K562 (cell line): ENCODE results near the gene EGFR. TPM values are rescaled to one million over a fixed set of nuclear protein-coding genes. Genes with fewer than 3 reads are reported as not detected.

Source experiments
- ATAC-seq: fragments of 200-7000 bp; cut with Tn5 transposase; 3 replicates; pipeline ENCODE4 v1.9.1; 2020; ENCODE audit warnings: moderate library complexity
- BruUV-seq: library from RNA; stranded (reverse); fragments of 400-500 nt; replicated peaks from 2 replicates; lab custom pipeline; 2021; lab: Mats Ljungman, UMichigan
- CTCF ChIA-PET: fragments of 300-600 bp; formaldehyde crosslinking; extraction: SDS; loops from one replicate; lab custom pipeline; 2021; ENCODE audit warnings: low intra/inter-chr PET ratio; lab: Yijun Ruan, JAX
- POLR2A ChIA-PET: fragments of 300-600, 350-650 bp; sonication (Branson Sonifier 250); formaldehyde crosslinking; extraction: SDS; loops from one replicate; lab custom pipeline; 2021; ENCODE audit warnings: antibody characterized with exemption, inconsistent platforms; lab: Yijun Ruan, JAX
- DNase-seq, 4 experiments: peaks; one replicate each; pipeline versions ENCODE4 v3.0.0 to v3.0.0-alpha.2; 2011 to 2018; ENCODE audit warnings: low spot score in 3 of 4, mixed read lengths in 3 of 4; ENCODE audit errors: extremely low read depth in 1 of 4
- FAIRE-seq: peaks from 2 replicates; lab custom pipeline; 2011; peaks lifted over from hg19 to GRCh38; lab: Jason Lieb, UNC
- H2AFZ ChIP-seq: 2 replicates; pipeline ENCODE4 v1.6.0; 2011; ENCODE audit warnings: low read depth, low read length, control low read depth, inconsistent platforms
- H3K27ac ChIP-seq: fragments of 200-600 bp; 3 replicates; pipeline ENCODE4 v1.8.0; 2011; ENCODE audit warnings: low read depth, mild to moderate bottlenecking, control low read depth, inconsistent platforms, low read length, moderate library complexity, mixed read lengths; ENCODE audit errors: extremely low read depth
- H3K27me3 ChIP-seq, 2 experiments: fragments of 300-600 bp in 1 of 2; 2 replicates in 1 of 2; 3 replicates in 1 of 2; pipeline versions ENCODE4 v1.6.0 to v1.8.0; 2011; ENCODE audit warnings: inconsistent platforms in 2 of 2, low read length in 2 of 2, mild to moderate bottlenecking in 1 of 2, mixed read lengths in 1 of 2, moderate library complexity in 1 of 2; ENCODE audit not compliant: control insufficient read depth in 2 of 2, insufficient read depth in 2 of 2
- H3K36me3 ChIP-seq: fragments of 300-600 bp; 3 replicates; pipeline ENCODE4 v1.8.0; 2011; ENCODE audit warnings: mild to moderate bottlenecking, low read length, inconsistent platforms; ENCODE audit not compliant: control insufficient read depth, insufficient read depth
- H3K4me1 ChIP-seq, 2 experiments: fragments of 200-600 bp in 1 of 2; replicated peaks in 1 of 2; 2 replicates in 1 of 2; 3 replicates in 1 of 2; pipeline versions ENCODE4 v1.5.1 to v1.8.0; 2011; ENCODE audit warnings: inconsistent platforms in 2 of 2, low read length in 2 of 2, mild to moderate bottlenecking in 1 of 2, mixed read lengths in 1 of 2, moderate library complexity in 1 of 2; ENCODE audit not compliant: control insufficient read depth in 2 of 2, insufficient read depth in 2 of 2
- H3K4me2 ChIP-seq: 2 replicates; pipeline ENCODE4 v1.6.1; 2011; ENCODE audit warnings: low read length, control low read depth, inconsistent platforms, mixed read lengths; ENCODE audit not compliant: insufficient read depth
- H3K4me3 ChIP-seq: fragments of 200-600 bp; sonication (generic), shearing (Covaris generic); 2 replicates; pipeline ENCODE4 v1.5.1; 2016; ENCODE audit warnings: control low read depth, inconsistent platforms
- H3K79me2 ChIP-seq: fragments of 200-600 bp; 3 replicates; pipeline ENCODE4 v1.8.0; 2011; ENCODE audit warnings: low read length, inconsistent platforms; ENCODE audit not compliant: control insufficient read depth, insufficient read depth
- H3K9ac ChIP-seq, 2 experiments: 2 replicates each; pipeline versions ENCODE4 v1.6.0 to v1.6.1; 2011; ENCODE audit warnings: low read depth in 2 of 2, low read length in 2 of 2, control low read depth in 1 of 2, inconsistent platforms in 1 of 2, mild to moderate bottlenecking in 1 of 2, mixed read lengths in 1 of 2; ENCODE audit not compliant: insufficient read depth in 1 of 2
- H3K9me1 ChIP-seq: one replicate; pipeline ENCODE4 v1.6.0; 2011; ENCODE audit warnings: inconsistent platforms, mild to moderate bottlenecking, low read length, moderate library complexity; ENCODE audit not compliant: control insufficient read depth, insufficient read depth
- H3K9me3 ChIP-seq: replicated peaks from 2 replicates; pipeline ENCODE4 v1.5.1; 2011; ENCODE audit warnings: low read depth, low read length, inconsistent platforms; ENCODE audit not compliant: control insufficient read depth, insufficient read depth
- H4K20me1 ChIP-seq: replicated peaks from 2 replicates; pipeline ENCODE4 v1.6.1; 2011; ENCODE audit warnings: low read length, inconsistent platforms, mixed read lengths; ENCODE audit not compliant: control insufficient read depth, insufficient read depth
- CBX2 ChIP-seq: fragments of 200-600 bp; sonication (generic); IDR thresholded peaks from one replicate; pipeline ENCODE4 v1.6.1; 2012; ENCODE audit warnings: mild to moderate bottlenecking, low read length, inconsistent platforms; ENCODE audit not compliant: insufficient read depth, poor library complexity, severe bottlenecking
- CHD2 ChIP-seq: IDR thresholded peaks from 2 replicates; pipeline ENCODE4 v1.6.1; 2011; ENCODE audit warnings: low read depth, low read length
- E2F5 ChIP-seq: sonication (generic); formaldehyde crosslinking; IDR thresholded peaks from 2 replicates; pipeline ENCODE4 v1.8.0; 2022; ENCODE audit warnings: mild to moderate bottlenecking, missing genetic modification reagents
- E2F6 ChIP-seq, 2 experiments: IDR thresholded peaks; 2 replicates each; pipeline ENCODE4 v1.6.1; 2011; ENCODE audit warnings: borderline replicate concordance in 1 of 2, control low read depth in 1 of 2, low read depth in 1 of 2, low read length in 1 of 2, mild to moderate bottlenecking in 1 of 2, mixed read lengths in 1 of 2, moderate library complexity in 1 of 2; ENCODE audit not compliant: insufficient read depth in 1 of 2, insufficient read length in 1 of 2, poor library complexity in 1 of 2, severe bottlenecking in 1 of 2; ENCODE audit errors: extremely low read depth in 1 of 2
- FOXA1 ChIP-seq: fragments of 450-650 bp; IDR thresholded peaks from 2 replicates; pipeline ENCODE4 v1.6.1; 2016; ENCODE audit warnings: mild to moderate bottlenecking, borderline replicate concordance
- NRF1 ChIP-seq, 2 experiments: fragments of 450-650 bp; IDR thresholded peaks in 1 of 2; conservative IDR thresholded peaks in 1 of 2; 2 replicates each; pipeline ENCODE4 v1.6.1; 2014; ENCODE audit warnings: mild to moderate bottlenecking in 2 of 2
- SMARCC2 ChIP-seq: fragments of 450-650 bp; IDR thresholded peaks from 2 replicates; pipeline ENCODE4 v1.6.1; 2017; ENCODE audit warnings: antibody characterized with exemption, moderate library complexity, mild to moderate bottlenecking, low read depth
- ZBED1 ChIP-seq: IDR thresholded peaks from 2 replicates; pipeline ENCODE4 v1.6.1; 2014
- ZFX ChIP-seq: sonication (generic); formaldehyde crosslinking; IDR thresholded peaks from 2 replicates; pipeline ENCODE4 v1.8.0; 2022; ENCODE audit warnings: mild to moderate bottlenecking, missing genetic modification reagents, moderate library complexity
- ZNF778 ChIP-seq: fragments of 450-650 bp; formaldehyde crosslinking; IDR thresholded peaks from 2 replicates; pipeline ENCODE4 v1.4.0; 2020; ENCODE audit warnings: mild to moderate bottlenecking, moderate library complexity
- WGBS: fragments of 100-300 bp; shearing (Covaris generic); methylation state at CpG from one replicate; pipeline ENCODE4 v1.1.6; 2016; ENCODE audit warnings: low coverage, mixed read lengths; ENCODE audit not compliant: insufficient coverage; ENCODE audit errors: missing lambda C conversion rate; 5-methylcytosine and 5-hydroxymethylcytosine counted together
- in situ Hi-C: fragments of 300-500 bp; cut with MboI; formaldehyde crosslinking; loops from 4 replicates; pipeline ENCODE4 v1.15.0; 2018; ENCODE audit warnings: inconsistent platforms, mixed read lengths
- intact Hi-C: fragments of 100-400 bp; cut with micrococcal nuclease; formaldehyde crosslinking; loops from 2 replicates; pipeline ENCODE4 v1.14.2; 2022
- polyA plus RNA-seq, 8 experiments: library from polyadenylated mRNA; depleted of rRNA in 4 of 8; stranded (reverse) in 5 of 8; unstranded in 3 of 8; fragments of >200 nt; fragmentation: Nextera tagmentation in 2 of 8; fragmentation: Illumina TruSeq in 1 of 8; extraction: Ambion mirVana in 2 of 8; extraction: Trizol in 1 of 8; gene quantifications; 2 replicates each; pipeline versions ENCODE4 v1.2.1 to v1.2.3, GENCODE V29; 2011 to 2014; ENCODE audit warnings: inconsistent platforms in 1 of 8, missing spikeins in 1 of 8
- total RNA-seq, 7 experiments: library from RNA; depleted of rRNA in 6 of 7; stranded (reverse); fragments of >200 nt in 6 of 7; fragmentation: Illumina TruSeq in 2 of 7; extraction: Trizol in 2 of 7; gene quantifications; 2 replicates each; pipeline versions ENCODE4 v1.2.1 to v1.2.3, GENCODE V29; 2011 to 2021; ENCODE audit warnings: low replicate concordance in 1 of 7
- TF ChIP-seq, protein P1 (sequence below), 3 experiments: fragments of 200-800 bp in 1 of 3; sonication (Bioruptor generic) in 1 of 3; sonication (generic) in 1 of 3; formaldehyde crosslinking in 1 of 3; IDR thresholded peaks; 2 replicates each; pipeline versions ENCODE4 v1.6.1 to v1.8.0; 2016 to 2022; ENCODE audit warnings: mild to moderate bottlenecking in 2 of 3, missing compliant biosample characterization in 2 of 3, missing genetic modification characterization in 2 of 3, missing genetic modification reagents in 1 of 3
- TF ChIP-seq, protein P2 (sequence below): fragments of 250-450 bp; sonication (Bioruptor Pico); IDR thresholded peaks from 2 replicates; pipeline ENCODE4 v1.4.0; 2020; ENCODE audit warnings: mild to moderate bottlenecking, moderate library complexity, borderline replicate concordance

EGFR gene
- total and polyA plus RNA-seq, 9 of the 15 experiments (the other 6 are each of a cell fraction or from before 2014, with no cell fraction given) = 0.13 TPM; not detected in 8

DNA sequence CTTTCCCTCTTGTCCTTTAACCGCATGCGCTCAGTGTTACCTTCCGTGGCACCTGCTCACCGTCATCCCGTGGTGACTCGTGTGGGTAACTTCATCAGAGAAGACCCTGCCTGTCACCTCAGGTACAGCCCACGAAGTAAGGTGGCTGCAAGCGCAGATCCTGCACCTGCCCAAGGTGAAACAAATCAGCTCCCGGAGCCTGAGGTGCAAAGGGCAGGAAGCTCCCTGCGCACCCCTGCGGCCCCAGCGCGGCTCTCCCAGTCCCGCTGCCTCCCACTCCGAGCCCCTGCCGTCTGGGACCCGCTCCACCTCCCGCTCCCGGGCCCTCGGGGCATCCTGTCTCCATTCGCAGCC, 235.4 kb downstream of the EGFR start:
- ChIA-PET CTCF (interaction anchor here (1.1 to 3.8 kb wide), 4 partner anchors 204 to 481 kb away, joined by 4 to 63 read pairs (median 8); no protein-coding TSS in a partner anchor), POLR2A (interaction anchor here (0.9 kb wide), 1 partner anchor 16 kb away, joined by 3 read pairs; no protein-coding TSS in a partner anchor)
- no peak overlapping the region for H3K4me3 ChIP-seq
- H3K27me3 ChIP-seq = peaks cover 0 to 28% of the 10 kb centered on the region in 2 experiments; a peak in 3 of 5 replicates
- no peaks in the 10 kb centered on the region for H3K36me3 ChIP-seq
- no peak for ATAC-seq
- no peak overlapping the region for H3K27ac ChIP-seq
- H3K9ac ChIP-seq = peak overlapping the region in 1 of 2 experiments; percentile 88; a peak in 1 of 4 replicates
- 0 out of 2 replicates have a peak overlapping the region, but pooled peaks have one; percentile 14 for H2AFZ ChIP-seq
- no peak for FAIRE-seq
- in situ Hi-C loops (loop anchor here (5.0 kb wide), 1 partner anchor 467 kb away; no protein-coding TSS in a partner anchor), intact Hi-C loops (loop anchor here (10.0 kb wide), 5 partner anchors 79 to 539 kb away; no protein-coding TSS in a partner anchor)
- H3K9me1 ChIP-seq = no peaks in the 10 kb centered on the region
- no peaks in the 10 kb centered on the region for H3K9me3 ChIP-seq
- WGBS = 37% methylated on average over 20 of the region's 21 CpGs
- H3K79me2 ChIP-seq = no peaks in the 10 kb centered on the region
- TF ChIP-seq ZNF778 (CRISPR knock-in tag) (no peak), CBX2 (no peak), ZBED1 (no peak), FOXA1 (no peak), E2F5 (CRISPR knock-in tag) (no peak), E2F6 (IDR thresholded peaks at IDR 0.05; ENCODE audit: borderline replicate concordance in 1 of 2, extremely low read depth in 1 of 2, insufficient read depth in 1 of 2, insufficient read length in 1 of 2, low read depth in 1 of 2, low read length in 1 of 2, poor library complexity in 1 of 2, severe bottlenecking in 1 of 2) (no peak), SMARCC2 (no peak), NRF1 (conservative IDR thresholded peaks at IDR 0.05 in 1 of 2, IDR thresholded peaks at IDR 0.05 in 1 of 2) (no peak), CHD2 (no peak), ZFX (CRISPR knock-in tag) (no peak)
- TF ChIP-seq, protein P1, sequence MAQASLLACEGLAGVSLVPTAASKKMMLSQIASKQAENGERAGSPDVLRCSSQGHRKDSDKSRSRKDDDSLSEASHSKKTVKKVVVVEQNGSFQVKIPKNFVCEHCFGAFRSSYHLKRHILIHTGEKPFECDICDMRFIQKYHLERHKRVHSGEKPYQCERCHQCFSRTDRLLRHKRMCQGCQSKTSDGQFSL (CRISPR knock-in tag; IDR thresholded peaks at IDR 0.05) = no peak
- TF ChIP-seq, protein P1 (tag; IDR thresholded peaks at IDR 0.05) = no peak
- TF ChIP-seq, protein P2, sequence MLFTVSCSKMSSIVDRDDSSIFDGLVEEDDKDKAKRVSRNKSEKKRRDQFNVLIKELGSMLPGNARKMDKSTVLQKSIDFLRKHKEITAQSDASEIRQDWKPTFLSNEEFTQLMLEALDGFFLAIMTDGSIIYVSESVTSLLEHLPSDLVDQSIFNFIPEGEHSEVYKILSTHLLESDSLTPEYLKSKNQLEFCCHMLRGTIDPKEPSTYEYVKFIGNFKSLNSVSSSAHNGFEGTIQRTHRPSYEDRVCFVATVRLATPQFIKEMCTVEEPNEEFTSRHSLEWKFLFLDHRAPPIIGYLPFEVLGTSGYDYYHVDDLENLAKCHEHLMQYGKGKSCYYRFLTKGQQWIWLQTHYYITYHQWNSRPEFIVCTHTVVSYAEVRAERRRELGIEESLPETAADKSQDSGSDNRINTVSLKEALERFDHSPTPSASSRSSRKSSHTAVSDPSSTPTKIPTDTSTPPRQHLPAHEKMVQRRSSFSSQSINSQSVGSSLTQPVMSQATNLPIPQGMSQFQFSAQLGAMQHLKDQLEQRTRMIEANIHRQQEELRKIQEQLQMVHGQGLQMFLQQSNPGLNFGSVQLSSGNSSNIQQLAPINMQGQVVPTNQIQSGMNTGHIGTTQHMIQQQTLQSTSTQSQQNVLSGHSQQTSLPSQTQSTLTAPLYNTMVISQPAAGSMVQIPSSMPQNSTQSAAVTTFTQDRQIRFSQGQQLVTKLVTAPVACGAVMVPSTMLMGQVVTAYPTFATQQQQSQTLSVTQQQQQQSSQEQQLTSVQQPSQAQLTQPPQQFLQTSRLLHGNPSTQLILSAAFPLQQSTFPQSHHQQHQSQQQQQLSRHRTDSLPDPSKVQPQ (CRISPR knock-in tag) = no peak
- peaks cover 0 to 20% of the 10 kb centered on the region in 2 experiments; a peak in 3 of 5 replicates for H3K4me1 ChIP-seq
- H3K4me2 ChIP-seq = 0 out of 2 replicates have a peak overlapping the region, but pooled peaks have one; percentile 94
- no peak for DNase-seq
- BruUV-seq = no TSS peak
- no peaks in the 10 kb centered on the region; the same call in 1 of the 2 replicates for H4K20me1 ChIP-seq
